ENCODE results near the gene BCAS3.
"Not testable (repeated sequence)": the region's sequence is repeated elsewhere in the genome, so short reads cannot be mapped to it uniquely, and the experiment has no call there.

Gene BCAS3

DNA sequence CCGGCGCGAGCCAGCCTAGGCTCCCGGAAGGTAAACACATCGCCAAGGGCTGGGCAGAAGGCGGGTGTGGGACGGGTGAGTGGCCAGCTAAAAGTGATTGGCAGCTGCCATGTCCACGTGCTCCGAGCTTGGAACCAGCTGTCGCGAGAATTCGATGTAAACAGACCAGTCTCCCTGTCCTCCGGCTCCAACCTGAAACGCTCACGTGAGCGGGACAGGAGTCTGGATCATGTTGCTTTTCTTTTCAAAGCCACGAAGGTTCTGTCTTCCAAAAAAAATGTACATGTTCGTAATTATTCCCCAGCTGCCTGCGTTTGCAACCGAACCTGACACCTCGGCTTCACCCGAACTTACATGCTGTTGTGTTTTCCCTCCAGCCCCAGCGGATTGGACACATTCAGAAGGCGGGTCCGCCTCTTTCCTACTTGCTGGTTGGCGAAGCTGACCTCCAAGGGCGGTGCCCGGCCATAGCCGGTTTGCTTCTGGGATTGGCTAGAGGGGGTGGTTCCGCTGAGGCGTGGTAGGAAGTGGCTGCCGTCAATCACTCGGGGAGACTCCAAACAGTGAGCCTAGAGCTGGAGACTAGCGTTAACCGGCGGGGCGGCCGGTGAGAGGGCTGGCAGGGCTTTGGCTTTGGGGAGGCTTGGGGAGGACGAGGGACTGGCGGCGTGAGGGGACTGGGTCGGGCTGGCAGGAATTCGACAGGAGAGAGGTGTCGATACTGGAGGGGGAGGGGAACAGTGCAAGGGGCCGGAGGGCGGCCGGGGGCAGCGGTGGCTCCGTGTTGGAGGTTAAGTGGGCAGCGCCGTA is at the start of gene BCAS3:
Gene BCAS3 (plus strand): TSS at position 544 of the 810 bp plus-strand sequence.
- peak; percentile 99 for DNase-seq

DNA sequence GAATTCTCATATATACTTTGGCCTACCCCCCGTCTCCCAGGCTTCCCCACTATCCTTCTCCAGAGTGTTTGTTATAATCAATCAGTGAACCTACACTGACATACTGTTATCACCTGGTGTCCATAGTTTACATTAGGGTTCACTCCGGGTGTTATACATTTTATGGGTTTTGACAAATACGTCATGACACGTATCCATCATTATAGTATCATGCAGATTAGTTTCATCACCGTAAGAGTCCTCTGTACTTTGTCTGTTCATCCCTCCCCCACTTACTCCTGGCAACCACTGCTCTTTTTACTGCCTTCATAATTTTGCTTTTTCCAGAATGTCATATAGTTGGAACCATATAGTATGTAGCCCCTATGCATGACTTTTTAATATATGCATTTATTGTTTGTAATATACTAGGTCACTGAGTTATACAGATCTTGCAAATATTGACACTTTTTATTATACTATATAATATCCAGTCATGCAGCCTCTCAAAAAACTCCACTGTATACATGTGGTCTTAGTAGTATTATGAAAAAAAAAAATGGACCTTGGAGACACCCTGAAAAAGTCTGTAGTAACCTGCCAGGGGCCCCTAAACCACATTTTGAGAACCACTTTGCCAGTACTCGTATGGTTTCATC is 49.3 kb upstream of the BCAS3 start:
- DNase-seq: no peak

DNA sequence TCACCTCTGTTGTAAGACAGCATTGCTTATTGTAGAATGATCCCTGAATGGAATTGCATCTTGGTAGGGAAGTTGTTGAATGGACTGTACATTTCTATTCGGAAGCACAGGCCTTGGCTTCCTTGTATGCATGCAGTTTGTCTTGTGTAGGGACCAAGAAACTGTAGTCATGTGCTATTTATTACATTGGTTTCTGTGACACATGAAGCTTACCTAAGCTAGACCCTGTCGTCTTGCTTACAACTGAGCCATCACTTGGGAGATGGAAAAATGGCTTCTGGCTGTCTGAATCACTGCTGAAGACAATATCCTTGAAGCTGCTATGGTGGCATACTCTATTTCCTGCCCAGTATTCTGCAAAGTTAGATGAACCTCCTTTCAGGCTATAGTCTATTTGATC is 48.5 kb upstream of the BCAS3 start:
- no peak for DNase-seq

DNA sequence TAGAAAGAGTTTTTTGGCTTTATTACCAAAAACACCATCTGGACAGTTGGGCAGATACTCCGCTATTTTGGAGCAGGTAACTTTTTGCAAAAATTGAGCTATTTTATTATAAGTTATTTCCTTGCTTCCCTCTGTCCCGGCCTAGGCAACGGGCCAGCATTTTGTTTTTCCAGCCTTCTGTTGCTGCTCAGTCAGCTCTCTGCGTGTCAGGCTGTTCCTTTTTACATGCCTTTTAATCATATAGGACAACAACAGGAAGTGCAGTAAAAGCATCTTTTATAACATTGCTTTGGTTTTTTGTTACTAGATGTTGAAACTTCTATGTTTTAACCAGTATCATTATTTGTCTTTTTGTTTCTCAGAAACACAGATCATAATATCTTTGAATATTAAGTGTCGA is 47.3 kb upstream of the BCAS3 start:
- no peak for DNase-seq

DNA sequence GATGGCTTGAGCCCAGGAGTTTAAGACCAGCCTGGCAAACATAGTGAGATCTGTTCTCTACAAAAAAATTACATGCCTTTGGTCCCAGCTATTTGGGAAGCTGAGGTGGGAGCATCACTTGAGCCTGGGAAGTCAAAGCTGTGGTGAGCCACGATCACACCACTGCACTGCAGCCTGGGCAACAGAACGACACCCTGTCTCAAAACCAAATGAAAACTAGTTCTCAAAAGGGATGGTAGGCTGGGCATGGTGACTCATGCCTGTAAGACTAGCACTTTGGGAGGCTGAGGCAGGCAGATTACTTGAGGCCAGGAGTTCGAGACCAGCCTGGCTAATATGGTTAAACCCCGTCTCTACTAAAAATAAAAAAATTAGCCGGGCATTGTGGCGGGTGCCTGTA is 46.5 kb upstream of the BCAS3 start:
- DNase-seq: no peak

DNA sequence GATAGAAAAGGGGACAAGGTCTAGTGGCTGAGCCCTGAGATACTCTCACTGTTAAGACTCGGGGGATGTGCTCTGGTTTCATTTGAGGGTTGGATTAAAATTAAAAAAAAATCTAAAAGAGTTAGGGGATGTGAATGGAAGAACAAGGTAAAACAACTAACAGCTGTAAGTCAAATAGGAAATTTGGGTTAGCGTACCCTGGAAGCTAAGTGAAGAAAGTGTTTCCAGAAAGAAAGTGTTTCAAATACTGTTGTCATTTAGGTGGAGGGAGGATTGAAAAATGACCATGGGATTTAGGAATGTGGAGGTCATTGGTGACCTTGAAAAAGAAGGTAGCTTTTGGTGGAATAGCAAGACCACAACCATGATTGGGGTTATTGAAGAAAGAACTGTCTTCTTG is 40.0 kb upstream of the BCAS3 start:
- no peak for DNase-seq

DNA sequence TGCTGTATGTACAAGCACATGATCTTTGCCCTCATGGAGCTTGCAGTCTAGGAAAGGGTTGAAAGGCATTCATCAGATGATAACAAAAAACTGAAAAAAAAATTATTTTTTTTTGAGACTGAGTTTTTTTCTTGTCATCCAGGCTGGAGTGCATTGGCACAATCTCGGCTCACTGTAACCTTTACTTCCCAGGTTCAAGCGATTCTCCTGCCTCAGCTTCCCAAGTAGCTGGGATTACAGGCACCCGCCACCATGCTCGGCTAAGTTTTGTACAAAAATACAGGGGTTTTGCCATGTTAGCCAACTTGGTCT is 38.7 kb upstream of the BCAS3 start:
- no peak for DNase-seq

DNA sequence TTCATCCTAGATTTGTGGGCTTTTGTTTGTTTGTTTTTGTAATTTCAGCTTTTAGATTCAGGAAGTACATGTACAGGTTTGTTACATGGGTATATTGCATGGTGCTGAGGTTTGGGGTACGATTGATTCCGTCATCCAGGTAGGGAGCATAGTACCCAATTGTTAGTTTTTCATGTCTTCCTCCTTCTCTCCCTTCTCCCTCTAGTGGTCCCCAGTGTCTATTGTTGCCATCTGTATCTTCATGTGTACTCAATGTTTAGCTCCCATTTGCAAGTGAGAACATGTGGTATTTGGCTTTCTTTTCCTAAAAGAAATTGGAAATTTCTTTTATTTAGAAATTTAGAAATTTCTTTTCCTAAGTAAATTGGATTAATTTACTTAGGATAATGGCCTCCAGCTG is 37.1 kb upstream of the BCAS3 start:
- DNase-seq: no peak

DNA sequence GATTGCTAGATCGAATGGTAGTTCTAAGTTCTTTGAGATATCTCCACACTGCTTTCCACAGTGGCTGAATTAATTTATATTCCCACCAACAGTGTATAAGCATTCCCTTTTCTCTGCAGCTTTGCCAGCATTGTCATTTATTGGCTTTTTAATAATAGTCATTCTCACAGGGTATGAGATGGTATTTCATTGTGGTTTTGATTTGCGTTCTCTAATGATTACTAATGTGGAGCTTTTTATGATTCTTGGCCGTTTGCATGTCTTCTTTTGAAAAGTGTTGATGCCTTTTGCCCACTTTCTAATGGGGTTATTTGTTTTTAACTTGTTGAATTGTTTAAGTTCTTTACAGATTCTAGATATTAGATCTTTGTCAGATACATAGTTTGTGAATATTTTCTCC is 36.5 kb upstream of the BCAS3 start:
- DNase-seq: no peak

DNA sequence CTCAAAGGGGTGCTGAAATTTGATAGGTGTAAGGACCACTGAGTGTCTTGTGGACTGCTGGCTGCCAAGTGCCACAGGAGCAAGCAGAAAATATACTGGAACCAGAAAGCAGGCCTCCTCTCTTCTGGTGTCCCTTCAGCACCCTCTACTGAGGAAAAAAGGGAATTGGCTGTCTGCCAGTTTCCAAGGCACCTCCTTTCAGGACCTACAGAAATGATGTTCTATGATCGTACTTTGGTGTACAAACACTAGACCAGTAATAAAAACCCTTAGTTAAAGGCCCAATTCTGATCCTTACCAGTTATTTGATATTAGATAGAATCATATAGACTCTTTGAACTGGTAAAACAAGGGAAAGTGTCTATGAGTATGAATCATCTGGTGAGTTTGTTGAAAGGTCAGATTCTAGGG is 35.8 kb upstream of the BCAS3 start:
- peak; percentile 67 for DNase-seq

DNA sequence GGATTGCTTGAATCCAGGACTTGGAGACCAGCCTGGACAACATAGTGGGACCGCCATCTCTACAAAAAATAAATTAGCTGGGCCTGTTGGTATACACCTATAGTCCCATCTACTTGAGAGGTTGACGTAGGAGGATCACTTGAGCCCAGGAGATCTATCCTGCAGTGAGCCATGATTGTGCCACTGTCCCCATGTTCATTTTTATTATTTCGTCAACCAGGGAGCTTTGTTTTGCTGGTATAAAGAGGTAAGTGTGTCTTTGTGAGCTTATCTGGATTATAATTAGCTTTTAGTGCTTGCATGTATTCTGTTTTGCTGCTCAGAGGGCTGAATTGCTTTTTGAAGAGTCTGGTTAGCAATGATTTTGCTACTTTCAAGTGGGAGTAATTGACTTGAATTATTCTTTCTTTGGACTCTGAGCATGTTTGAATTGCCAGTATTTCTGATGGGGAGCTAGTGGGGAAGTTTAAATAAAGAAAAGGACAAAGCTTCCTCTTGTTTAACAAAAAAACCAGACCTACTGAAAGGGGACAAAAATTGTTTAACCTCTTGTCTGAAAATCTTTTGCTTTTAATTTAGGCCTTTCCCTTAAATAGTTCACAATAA is 31.6 kb upstream of the BCAS3 start:
- no peak for DNase-seq

DNA sequence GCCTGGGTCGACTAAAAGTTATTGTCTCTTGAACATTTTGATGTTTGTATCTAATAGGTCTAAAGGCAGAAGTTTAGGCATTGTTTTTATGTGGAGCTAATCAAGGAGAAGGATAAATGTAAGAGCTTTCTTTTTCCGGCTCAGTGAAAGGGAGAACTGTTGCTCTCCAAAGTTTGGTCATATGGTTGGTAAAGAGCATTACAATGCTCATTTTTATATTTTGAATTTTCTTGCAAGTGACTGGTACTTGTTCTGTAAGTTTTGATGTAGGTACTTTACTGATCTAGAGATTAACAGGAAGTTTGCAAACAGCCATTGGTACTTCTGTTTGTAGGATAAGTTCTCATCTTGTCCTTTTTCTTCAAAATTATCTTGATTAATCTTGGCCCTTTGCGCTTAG is 30.9 kb upstream of the BCAS3 start:
- no peak for DNase-seq

DNA sequence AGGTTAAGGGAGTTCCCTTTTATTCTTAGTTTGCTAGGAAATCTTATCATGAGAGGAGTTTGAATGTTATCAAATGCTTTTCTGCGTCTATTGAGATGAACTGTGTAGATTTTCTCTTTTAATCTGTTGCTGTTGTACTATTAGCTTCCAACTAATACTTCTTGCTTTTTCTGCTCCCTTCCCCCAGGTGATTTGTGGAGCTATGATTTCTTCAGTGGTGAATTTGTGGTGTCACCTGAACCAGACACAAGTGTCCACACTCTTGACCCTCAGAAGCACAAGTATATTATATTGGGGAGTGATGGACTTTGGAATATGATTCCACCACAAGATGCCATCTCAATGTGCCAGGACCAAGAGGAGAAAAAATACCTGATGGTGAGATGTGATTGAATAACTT is 29.9 kb upstream of the BCAS3 start:
- DNase-seq: no peak

DNA sequence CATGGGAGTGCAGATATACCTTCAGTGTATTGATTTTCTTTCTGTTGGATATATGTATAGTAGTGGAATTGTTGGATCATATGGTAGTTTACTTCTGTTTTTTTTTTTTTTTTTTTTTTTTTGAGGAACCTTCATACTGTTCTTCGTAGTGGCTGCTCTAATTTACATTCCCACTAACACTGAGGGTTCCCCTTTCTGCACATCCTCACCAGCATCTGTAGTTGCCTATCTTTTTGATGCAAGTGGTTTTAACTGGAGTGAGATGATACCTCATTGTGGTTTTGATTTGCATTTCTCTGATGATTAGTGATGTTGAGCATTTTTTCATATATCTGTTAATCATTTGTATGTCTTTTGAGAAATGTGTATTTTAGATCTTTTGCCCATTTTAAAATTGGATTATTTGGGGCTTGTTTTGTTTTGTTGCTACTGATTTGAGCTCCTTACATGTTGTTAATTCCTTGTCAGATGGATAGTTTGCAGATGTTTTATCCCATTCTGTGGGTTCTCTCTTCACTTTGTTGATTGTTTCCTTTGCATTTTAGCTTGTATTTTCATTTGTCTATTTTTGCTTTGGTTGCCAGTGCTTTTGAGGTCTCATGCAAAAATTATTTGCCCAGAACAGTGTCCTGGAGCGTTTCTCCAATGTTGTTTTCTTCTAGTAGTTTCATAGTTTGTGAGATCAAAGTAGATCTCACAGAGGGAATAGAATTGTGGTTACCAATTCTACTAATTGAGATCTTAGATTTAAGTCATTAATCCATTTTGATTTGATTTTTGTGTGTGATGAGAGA is 25.0 kb upstream of the BCAS3 start:
- DNase-seq: no peak

DNA sequence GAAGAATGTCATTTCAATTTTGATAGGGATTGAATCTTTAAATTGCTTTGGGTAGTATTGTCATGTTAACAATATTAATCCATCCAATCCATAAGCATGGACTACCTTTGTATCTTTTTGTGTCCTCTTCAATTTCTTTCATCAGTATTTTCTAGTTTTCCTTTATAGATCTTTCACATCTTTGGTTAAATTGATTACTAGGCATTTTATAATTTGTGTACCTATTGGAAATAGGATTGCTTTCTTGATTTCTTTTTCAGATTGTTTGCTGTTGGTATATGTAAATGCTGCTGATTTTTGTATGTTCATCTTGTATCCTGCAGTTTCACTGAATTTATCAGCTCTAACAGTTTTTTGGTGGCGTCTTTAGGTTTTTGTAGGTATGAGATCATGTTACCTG is 24.1 kb upstream of the BCAS3 start:
- no peak for DNase-seq

DNA sequence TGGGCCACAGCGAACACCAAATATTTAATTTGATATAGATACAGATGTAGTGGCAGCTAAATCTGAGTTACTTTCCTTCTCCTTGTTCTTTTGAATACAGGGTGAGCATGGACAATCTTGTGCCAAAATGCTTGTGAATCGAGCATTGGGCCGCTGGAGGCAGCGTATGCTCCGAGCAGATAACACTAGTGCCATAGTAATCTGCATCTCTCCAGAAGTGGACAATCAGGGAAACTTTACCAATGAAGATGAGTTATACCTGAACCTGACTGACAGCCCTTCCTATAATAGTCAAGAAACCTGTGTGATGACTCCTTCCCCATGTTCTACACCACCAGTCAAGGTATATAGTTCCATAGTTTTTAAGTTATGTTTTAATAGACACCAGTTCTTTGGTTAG is 21.2 kb upstream of the BCAS3 start:
- DNase-seq: no peak

DNA sequence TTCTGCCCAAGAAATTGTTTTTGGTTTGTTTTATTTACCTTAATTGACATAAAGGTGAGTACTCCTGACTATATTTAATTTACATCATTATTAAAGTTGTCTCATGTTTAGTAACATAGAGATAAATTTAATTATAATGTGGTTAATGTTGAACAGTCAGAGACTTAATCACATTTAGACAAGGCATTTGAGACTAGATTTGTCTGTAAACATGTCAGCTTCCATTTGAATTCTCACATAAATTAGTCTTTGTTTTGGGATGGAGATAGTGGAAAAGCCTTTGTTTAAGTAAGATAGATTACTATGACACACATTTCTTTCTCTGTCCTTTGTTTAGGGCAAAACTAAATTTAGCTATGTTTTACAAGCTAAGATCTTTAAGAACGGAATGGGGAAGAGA is 18.5 kb upstream of the BCAS3 start:
- DNase-seq: no peak

DNA sequence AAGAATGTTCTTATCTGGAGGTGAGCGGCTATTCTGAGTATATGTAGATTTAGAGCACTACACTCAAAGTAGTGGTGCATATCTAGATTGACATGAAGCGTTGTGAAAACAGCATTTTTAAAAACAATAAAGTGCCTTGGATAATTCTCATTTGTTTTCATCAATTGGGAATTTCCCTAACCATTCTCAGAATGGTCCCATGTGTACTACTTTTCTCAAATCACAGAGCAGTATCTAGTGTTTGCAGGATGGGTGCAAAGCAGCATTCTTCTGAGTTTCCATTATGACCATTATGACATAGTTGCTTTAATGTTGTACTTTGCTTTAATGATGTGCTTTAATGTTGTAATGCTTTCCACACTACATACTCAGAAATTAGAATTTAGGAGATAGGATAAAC is 16.2 kb upstream of the BCAS3 start:
- no peak for DNase-seq

DNA sequence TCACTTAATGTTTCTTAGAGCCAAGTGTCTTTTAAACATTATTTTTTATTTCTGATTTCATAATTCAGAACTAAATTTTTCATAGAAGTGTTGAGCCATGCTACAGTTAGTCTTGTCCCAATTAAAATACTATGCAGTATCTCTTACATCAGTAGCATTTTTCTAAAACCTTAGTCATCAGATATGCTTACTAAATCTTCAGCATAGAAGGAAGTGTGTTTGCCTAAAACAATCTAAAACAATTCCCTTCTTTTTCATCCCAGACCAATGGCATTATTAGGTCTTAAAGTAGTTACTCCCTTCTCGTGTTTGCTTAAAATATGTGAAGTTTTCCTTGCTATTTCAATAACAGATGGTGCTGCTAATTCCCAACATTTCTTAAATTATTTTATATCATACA is 13.6 kb upstream of the BCAS3 start:
- DNase-seq: no peak

DNA sequence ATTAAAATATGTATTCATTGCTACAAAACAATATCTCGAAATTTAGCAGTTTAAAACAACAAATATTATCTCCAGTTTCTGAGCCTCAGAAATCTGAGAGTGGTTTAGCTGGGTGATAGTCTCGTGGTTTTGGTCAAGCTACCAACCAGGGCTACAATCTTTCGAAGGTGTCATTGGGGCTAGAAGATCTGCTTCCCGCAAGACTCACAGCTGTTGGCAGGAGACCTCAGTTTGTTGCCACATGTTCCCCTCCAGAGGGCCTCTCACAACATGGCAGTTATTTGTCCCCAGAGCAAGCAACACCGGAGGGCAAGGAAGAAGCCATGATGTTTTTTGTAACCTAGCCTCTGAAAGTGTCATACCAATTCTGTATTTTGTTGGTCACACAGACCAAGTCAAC is 12.0 kb upstream of the BCAS3 start:
- no peak for DNase-seq

DNA sequence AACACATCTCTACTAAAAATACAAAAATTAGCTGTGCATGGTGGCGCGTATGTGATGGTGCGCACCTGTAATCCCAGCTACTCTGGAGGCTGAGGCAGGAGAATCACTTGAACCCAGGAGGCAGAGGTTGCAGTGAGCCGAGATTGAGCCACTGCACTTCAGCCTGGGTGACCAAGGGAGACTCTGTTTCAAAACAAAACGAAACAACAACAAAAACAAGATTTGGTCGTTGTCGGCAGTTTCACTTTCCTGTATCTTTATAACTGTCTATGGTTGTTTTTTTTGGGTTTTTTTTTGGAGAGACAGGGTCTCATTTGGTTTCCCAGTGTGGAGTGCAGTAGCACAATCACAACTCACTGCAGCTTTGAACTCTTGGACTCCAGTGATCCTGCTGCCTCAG is 8.9 kb upstream of the BCAS3 start:
- DNase-seq: not testable (repeated sequence)

DNA sequence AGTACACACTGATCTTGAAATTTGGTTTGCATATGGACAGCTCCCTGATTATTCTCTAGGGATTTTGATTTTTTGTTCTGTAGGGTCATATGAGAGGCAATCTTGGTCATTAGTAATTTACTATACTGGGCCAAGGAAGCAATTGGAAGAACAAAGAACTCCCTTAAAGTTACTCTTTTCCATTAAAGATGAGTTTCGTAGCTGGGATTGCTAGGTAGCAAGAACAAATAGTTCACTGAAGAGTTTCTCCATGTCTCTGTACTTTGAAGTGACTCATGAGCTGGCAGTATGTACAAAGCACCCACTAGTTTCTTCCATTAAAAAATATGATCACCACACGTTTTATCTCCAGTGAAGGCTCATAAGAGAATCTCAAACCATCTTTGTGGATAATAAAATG is 6.2 kb upstream of the BCAS3 start:
- no peak for DNase-seq

DNA sequence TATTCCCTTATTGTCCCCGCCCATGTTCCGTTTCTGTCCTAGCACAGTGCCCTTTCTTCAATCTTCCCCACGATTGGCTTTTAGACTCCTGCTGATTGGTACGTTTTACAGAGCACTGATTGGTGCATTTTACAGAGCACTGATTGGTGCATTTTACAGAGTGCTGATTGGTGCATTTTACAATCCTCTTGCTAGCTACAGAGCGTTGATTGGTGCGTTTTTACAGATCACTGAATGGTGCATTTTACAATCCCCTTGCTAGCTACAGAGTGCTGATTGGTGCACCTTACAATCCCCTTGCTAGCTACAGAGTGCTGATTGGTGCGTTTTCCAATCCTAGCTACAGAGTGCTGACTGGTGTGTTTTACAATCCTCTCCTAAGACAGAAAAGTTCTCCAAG is 3.0 kb upstream of the BCAS3 start:
- not testable (repeated sequence) for DNase-seq

DNA sequence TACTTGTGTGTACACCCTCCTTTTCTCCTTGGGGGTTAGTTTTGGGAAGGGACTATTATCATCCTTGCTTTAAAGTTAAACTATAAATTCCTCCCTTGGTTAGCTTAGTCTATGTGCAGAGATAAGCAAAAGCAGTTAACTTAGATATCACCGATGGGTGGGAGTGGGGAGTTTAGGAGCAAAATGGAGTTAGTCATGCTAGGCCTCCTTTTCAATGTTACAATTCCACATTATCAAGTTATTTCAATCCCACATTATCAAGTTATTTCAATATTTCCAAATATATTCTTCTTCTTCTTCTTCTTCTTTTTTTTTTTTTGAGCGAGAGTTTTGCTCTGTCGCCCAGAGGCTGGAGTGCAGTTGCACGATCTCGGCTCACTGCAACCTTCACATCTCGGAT is 1.7 kb upstream of the BCAS3 start:
- DNase-seq: no peak

All from activated CD4-positive, alpha-beta T cell treated with anti-CD3 and anti-CD28 coated beads, Interleukin-2, Interleukin-6, amounts not matched to agents 100 ng/mL and 50 ng/mL, durations not matched to agents 16 hours and 8 hours (primary cell).